C4-2B (cell line): ENCODE results near the gene LEUTX.

ENCODE experiments used
- H3K27ac ChIP-seq: fragments of 450-650 bp; 2 replicates; pipeline ENCODE4 v1.5.1; 2017
- ZFX ChIP-seq: fragments of 450-650 bp; IDR thresholded peaks from 2 replicates; pipeline ENCODE4 v1.6.1; 2017
- TF ChIP-seq, protein P1 (sequence below): fragments of 450-650 bp; conservative IDR thresholded peaks from 2 replicates; pipeline ENCODE4 v1.5.1; 2017; ENCODE audit warnings: mild to moderate bottlenecking

The LEUTX gene

DNA sequence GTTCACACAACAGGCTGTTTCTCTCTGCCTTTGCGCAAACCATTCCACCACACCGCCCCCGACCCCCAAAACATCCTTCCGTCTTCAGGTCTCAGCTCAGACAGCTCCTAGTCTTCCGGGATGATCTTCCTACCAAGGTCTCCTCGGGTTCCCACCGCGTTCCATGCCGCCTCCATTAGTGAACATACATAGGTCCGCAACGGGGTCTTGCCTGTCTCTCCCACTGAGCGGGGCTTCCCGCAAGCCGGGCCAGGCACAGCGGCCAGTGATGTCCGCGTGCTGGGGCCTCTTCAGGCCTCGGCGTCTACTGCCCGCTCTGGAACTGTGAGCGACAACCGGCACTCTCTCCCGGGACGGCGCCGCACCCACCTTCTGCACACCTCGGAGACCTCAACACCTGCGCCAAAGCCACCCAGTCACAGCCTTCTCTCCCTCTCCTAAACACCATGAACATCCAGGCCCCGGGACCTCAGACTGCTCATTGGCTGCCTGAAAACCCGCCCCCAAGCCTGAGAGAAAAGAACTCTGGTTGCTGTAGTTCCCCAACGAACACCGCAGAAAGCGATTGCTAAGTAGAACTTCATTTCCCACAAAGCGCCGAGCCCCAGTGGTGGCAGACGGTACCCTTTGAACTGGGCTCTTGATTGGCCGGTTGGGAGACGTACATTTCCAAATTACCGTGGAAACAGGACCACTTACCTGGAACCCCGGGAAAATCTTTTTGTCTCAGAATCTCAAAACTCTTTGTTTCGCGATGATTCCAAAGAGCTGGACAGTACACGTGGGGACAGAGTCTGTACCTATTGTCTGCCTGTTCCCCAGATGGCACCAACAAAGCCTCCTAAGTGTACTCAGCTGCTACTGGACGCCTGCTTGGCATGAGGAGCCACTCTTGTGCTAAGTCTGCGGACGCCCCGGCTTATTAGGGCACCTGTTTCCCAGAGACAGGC lies 45.8 kb downstream of the LEUTX start:
- peak overlapping the region; percentile 53 for H3K27ac ChIP-seq
- TF ChIP-seq ZFX: peak; percentile 56; the same call in 1 of the 2 replicates
- TF ChIP-seq, protein P1, sequence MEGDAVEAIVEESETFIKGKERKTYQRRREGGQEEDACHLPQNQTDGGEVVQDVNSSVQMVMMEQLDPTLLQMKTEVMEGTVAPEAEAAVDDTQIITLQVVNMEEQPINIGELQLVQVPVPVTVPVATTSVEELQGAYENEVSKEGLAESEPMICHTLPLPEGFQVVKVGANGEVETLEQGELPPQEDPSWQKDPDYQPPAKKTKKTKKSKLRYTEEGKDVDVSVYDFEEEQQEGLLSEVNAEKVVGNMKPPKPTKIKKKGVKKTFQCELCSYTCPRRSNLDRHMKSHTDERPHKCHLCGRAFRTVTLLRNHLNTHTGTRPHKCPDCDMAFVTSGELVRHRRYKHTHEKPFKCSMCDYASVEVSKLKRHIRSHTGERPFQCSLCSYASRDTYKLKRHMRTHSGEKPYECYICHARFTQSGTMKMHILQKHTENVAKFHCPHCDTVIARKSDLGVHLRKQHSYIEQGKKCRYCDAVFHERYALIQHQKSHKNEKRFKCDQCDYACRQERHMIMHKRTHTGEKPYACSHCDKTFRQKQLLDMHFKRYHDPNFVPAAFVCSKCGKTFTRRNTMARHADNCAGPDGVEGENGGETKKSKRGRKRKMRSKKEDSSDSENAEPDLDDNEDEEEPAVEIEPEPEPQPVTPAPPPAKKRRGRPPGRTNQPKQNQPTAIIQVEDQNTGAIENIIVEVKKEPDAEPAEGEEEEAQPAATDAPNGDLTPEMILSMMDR: no peak

DNA sequence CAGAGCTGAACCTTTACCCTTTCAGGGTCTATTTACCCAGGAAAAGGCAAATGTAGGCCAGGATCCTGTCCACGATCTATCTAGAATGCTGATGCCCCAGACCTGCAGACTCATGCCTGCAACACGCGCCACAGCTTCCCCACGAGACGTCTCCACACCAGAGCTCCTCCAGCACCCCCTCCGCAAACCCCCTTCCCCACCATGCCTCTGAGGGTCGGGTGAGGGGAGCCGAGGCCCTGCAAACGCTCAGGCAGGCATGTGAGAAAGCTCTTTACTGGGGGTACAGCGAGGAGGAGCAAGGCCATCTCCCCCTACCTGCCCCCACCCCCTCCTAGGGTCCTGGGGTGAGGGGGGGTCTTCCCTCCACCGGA lies 46.4 kb downstream of the LEUTX start:
- no peak for TF ChIP-seq ZFX
- peak overlapping the region; percentile 53 for H3K27ac ChIP-seq

DNA sequence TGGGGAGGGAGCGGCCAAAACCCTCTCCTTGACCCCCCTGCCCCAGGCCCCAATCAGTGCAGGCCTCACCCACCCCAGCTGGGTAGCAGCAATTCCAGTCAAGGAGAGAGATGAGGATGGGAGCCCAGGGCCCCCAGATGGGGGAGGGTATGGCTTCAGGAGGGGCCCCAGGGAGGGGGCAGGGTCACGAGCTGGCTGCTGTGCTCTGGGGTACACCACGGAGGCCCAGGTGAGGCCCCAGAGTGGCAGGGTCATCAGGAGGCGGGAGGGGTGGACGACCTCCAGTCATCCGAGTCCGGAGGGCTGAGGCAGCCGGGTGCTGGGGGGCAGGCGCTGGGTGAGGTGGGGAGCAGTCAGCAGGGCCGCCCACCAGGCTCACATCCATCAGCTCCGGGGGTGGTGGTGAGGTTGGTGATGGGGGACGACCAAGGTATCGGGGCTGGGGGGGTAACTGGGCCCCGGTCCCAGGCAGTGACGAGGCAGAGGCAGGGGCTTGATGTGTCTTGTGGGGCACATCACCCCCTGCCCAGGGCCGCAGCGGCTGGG lies 47.0 kb downstream of the LEUTX start:
- H3K27ac ChIP-seq: peak overlapping the region; percentile 53; the same call in 1 of the 2 replicates
- TF ChIP-seq, protein P1: no peak
- TF ChIP-seq ZFX: no peak

DNA sequence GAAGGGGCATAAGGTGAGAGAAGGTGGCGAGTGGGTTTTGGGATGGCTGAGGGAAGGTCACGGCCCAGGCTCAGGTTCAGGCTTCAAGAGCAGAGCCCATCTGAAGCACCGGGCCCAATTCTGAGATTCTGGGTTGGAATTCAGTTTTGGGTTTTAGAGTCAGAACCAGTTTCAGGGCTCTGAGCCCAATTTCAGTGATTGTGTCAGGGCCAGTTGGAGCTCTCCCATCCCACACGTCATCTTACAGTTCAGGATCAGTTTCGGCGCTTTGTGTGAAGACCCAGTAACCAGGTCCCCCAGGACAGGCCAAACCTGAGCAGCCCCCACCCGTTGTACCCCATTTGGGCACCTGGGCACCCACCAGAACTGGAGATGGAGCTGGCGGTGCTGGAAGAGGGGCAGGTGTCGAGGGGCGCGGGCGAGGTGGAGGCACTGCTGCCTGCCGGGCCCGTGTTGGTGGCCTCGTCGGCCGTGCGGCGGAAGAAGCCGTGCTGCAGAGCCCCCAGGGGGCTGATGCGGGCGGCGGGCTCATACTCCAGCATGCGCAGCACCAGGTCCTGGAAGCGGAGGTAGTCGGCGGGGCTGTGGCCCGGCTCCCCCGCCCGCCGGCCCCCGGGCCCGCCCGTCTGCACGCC lies 47.8 kb downstream of the LEUTX start:
- no peak overlapping the region for H3K27ac ChIP-seq
- no peak for TF ChIP-seq ZFX

DNA sequence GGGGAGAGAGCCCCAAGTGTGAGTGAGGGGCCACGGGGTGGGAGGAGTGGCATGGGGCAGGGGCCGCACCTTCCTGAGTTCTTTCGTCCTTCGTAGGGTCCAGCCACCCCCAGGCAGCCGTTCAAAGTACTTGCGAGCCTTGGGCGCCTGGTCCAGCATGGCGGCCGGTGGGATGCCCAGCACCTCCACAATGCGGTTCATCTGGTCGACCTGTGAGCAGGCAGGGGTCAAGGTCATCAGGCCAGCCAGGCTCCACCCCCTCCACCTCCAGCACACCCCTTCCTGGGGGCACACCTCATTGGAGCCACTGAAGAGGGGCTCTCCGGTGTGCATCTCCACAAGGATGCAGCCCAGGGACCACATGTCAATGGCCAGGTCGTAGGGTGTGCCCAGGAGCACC lies 48.6 kb downstream of the LEUTX start:
- no peak overlapping the region for H3K27ac ChIP-seq
- no peak for TF ChIP-seq ZFX
- TF ChIP-seq, protein P1: no peak

DNA sequence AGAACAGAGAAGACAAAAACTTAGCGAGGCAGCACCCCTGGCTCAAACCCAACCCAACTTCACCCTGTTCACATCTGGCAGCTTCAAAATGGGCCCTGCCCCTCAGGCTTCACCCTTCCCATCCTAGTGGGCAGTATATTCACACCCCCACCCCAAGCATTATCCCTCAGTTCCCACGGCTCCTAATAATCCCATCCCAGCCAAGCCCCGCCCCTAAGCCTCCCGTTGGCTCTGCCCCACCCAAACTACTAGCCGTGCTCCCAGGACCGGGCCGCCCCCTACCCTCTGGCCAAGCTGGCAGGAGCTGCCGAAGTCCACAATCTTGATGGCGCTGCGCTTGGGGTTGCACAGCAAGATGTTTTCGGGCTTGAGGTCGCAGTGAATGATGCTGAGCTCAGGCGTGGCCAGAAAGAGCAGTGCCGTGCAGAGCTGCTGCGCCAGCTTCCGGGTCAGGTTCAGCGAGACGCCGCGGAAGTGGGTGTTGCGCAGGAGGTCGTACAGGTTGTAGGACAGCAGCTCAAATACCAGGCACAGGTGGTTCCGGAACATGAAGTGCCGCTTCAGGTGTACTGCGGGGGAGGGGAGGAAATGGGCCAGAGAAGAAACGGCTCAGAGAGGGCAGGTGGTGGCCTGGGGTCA lies 49.5 kb downstream of the LEUTX start:
- H3K27ac ChIP-seq: no peak overlapping the region
- TF ChIP-seq ZFX: no peak
- TF ChIP-seq, protein P1: no peak

DNA sequence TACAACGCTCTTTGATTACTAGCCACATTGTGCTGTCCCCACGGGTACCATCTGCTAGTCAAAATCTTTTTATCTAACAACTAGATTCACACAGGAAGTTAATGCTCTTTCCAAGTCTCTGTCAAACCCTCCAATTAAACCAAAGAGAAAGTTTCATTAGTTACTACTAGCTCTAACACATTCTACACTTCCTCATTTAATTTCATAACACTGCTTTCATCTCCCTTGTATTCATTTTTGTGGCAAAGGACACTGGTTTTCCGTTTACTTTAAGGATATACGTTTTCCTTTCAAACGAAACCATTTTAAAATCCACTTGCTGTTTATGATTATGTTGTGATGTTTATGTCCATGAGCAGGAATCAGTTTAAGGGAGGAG lies 50.0 kb downstream of the LEUTX start:
- TF ChIP-seq, protein P1: no peak
- TF ChIP-seq ZFX: no peak
- H3K27ac ChIP-seq: no peak overlapping the region

DNA sequence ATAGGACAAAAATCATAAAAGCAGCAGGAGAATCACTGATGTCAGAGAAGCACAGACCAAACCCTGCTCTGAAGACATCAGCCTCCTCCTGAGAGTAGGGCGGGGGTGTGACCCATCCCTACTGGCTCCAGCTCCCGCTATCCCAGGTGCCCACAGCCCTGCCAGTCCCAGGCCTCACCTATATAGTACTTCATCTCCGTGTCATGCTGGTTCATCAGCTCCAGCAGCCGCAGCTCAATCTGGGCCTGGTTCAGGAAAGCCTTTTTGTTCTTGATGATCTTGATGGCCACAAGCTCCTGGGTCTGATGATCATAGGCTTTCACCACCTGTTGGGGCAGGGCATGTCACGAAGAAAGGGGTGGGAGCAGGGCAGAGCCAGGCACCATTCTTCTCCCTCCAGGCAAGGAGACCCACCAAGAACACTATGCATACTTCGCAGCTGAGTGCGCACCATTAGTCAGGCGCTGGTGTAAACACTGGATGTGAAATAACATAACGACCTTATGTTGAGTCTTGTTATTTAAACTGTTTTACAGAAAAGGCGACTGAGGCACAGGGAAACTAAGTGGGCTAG lies 51.1 kb downstream of the LEUTX start:
- H3K27ac ChIP-seq: no peak overlapping the region
- TF ChIP-seq ZFX: no peak
